ENCODE measurements around the gene COX18.

Gene COX18

GRCh38 chr4:73087871-73088270 is 18.4 kb upstream of the COX18 start:
- no peak overlapping the region for H3K27ac ChIP-seq
- no peak overlapping the region for H3K9ac ChIP-seq
- no peaks in the 10 kb centered on the region for H3K4me1 ChIP-seq
- no peaks in the 10 kb centered on the region for H3K27me3 ChIP-seq (ENCODE audit: control insufficient read depth, insufficient read depth, low read length)
- TF ChIP-seq CTCF (IDR thresholded peaks at IDR 0.05), result no peak
- H2AFZ ChIP-seq, result no peak overlapping the region
- H3K9me3 ChIP-seq (ENCODE audit: control insufficient read depth, low read length), result no peaks in the 10 kb centered on the region
- H3K4me2 ChIP-seq (ENCODE audit: low read length), result no peak overlapping the region
- no peak overlapping the region for H3K4me3 ChIP-seq (ENCODE audit: low read depth, low read length)
- H3K79me2 ChIP-seq, result peaks cover 3% of the 10 kb centered on the region
- H3K36me3 ChIP-seq (ENCODE audit: control insufficient read depth, insufficient read depth, low read length), result no peaks in the 10 kb centered on the region

GRCh38 chr4:73086095-73086868 is 16.8 kb upstream of the COX18 start:
- TF ChIP-seq CTCF (IDR thresholded peaks at IDR 0.05), result no peak
- Histone ChIP-seq H3K4me1 (no peaks in the 10 kb centered on the region), H3K4me2 (ENCODE audit: low read length) (no peak overlapping the region), H3K27ac (no peak overlapping the region), H3K9me3 (ENCODE audit: control insufficient read depth, low read length) (no peaks in the 10 kb centered on the region), H3K4me3 (ENCODE audit: low read depth, low read length) (no peak overlapping the region), H3K27me3 (ENCODE audit: control insufficient read depth, insufficient read depth, low read length) (no peaks in the 10 kb centered on the region), H3K36me3 (ENCODE audit: control insufficient read depth, insufficient read depth, low read length) (no peaks in the 10 kb centered on the region), H3K79me2 (peaks cover 3% of the 10 kb centered on the region), H2AFZ (no peak overlapping the region), H3K9ac (no peak overlapping the region)

GRCh38 chr4:73080789-73081188 is 11.3 kb upstream of the COX18 start:
- no peak overlapping the region for H2AFZ ChIP-seq
- H3K9me3 ChIP-seq (ENCODE audit: control insufficient read depth, low read length), result no peaks in the 10 kb centered on the region
- TF ChIP-seq CTCF (IDR thresholded peaks at IDR 0.05), result no peak
- H3K4me1 ChIP-seq, result no peaks in the 10 kb centered on the region
- no peaks in the 10 kb centered on the region for H3K36me3 ChIP-seq (ENCODE audit: control insufficient read depth, insufficient read depth, low read length)
- no peak overlapping the region for H3K27ac ChIP-seq
- no peaks in the 10 kb centered on the region for H3K27me3 ChIP-seq (ENCODE audit: control insufficient read depth, insufficient read depth, low read length)
- no peak overlapping the region for H3K4me2 ChIP-seq (ENCODE audit: low read length)
- no peak overlapping the region for H3K4me3 ChIP-seq (ENCODE audit: low read depth, low read length)
- H3K9ac ChIP-seq, result no peak overlapping the region
- H3K79me2 ChIP-seq, result no peaks in the 10 kb centered on the region

- Histone ChIP-seq H3K4me3 (ENCODE audit: low read depth, low read length) (no peak overlapping the region), H3K79me2 (no peaks in the 10 kb centered on the region), H3K9ac (no peak overlapping the region), H3K27me3 (ENCODE audit: control insufficient read depth, insufficient read depth, low read length) (no peaks in the 10 kb centered on the region), H3K36me3 (ENCODE audit: control insufficient read depth, insufficient read depth, low read length) (no peaks in the 10 kb centered on the region), H3K4me2 (ENCODE audit: low read length) (no peak overlapping the region), H3K4me1 (no peaks in the 10 kb centered on the region), H3K9me3 (ENCODE audit: control insufficient read depth, low read length) (no peaks in the 10 kb centered on the region), H3K27ac (no peak overlapping the region), H2AFZ (no peak overlapping the region)
- no peak for TF ChIP-seq CTCF (IDR thresholded peaks at IDR 0.05)
Measured at GRCh38 chr4:73075832-73076231, 6.3 kb upstream of the COX18 start.

GRCh38 chr4:73070074-73070390 is 516 bp upstream of the COX18 start:
- peak overlapping the region; percentile 88 for H3K4me3 ChIP-seq (ENCODE audit: low read depth, low read length)
- peak overlapping the region; percentile 91 for H3K4me2 ChIP-seq (ENCODE audit: low read length)
- peaks cover 2% of the 10 kb centered on the region for H3K79me2 ChIP-seq
- peak overlapping the region; percentile 89 for H3K27ac ChIP-seq
- H3K9me3 ChIP-seq (ENCODE audit: control insufficient read depth, low read length), result no peaks in the 10 kb centered on the region
- no peak for TF ChIP-seq CTCF (IDR thresholded peaks at IDR 0.05)
- peak overlapping the region; percentile 89 for H2AFZ ChIP-seq
- no peaks in the 10 kb centered on the region for H3K4me1 ChIP-seq
- H3K9ac ChIP-seq, result no peak overlapping the region
- H3K27me3 ChIP-seq (ENCODE audit: control insufficient read depth, insufficient read depth, low read length), result no peaks in the 10 kb centered on the region
- H3K36me3 ChIP-seq (ENCODE audit: control insufficient read depth, insufficient read depth, low read length), result no peaks in the 10 kb centered on the region

Data from parathyroid adenoma (tissue), 2 donors.